K562 (cell line): Measurements from ENCODE around the gene CLDND2. TPM values are rescaled to one million over a fixed set of nuclear protein-coding genes. Genes with fewer than 3 reads are reported as not detected.

Experiments used
- CTBP1 ChIP-seq: fragments of 450-650 bp; IDR thresholded peaks from 2 replicates; pipeline ENCODE4 v1.6.1; 2016; ENCODE audit warnings: borderline replicate concordance
- FIP1L1 ChIP-seq: fragments of 200-400 bp; formaldehyde crosslinking; IDR thresholded peaks from 2 replicates; pipeline ENCODE4 v1.6.1; 2018; ENCODE audit warnings: mild to moderate bottlenecking, low read depth, low read length; ENCODE audit not compliant: poor library complexity, severe bottlenecking
- KAT7 ChIP-seq: sonication (generic); formaldehyde crosslinking; IDR thresholded peaks from 2 replicates; pipeline ENCODE4 v1.8.0; 2022; ENCODE audit warnings: missing genetic modification reagents, mild to moderate bottlenecking, borderline replicate concordance
- KDM5B ChIP-seq: fragments of 200-600 bp; sonication (generic); IDR thresholded peaks from 2 replicates; pipeline ENCODE4 v1.6.1; 2012; ENCODE audit warnings: low read depth, mild to moderate bottlenecking, moderate library complexity, low read length, control low read depth, inconsistent platforms; ENCODE audit not compliant: insufficient replicate concordance
- NEUROD1 ChIP-seq: fragments of 150-350 bp; IDR thresholded peaks from 2 replicates; pipeline ENCODE4 v1.6.1; 2014; ENCODE audit warnings: borderline replicate concordance, low read length, low read depth; ENCODE audit not compliant: partially characterized antibody
- NR4A1 ChIP-seq, 2 experiments: fragments of 250-450 bp in 1 of 2; fragments of 450-650 bp in 1 of 2; sonication (Bioruptor Pico) in 1 of 2; IDR thresholded peaks; 2 replicates each; pipeline versions ENCODE4 v1.4.0 to v1.6.1; 2016 to 2020; ENCODE audit warnings: mild to moderate bottlenecking in 2 of 2, missing compliant biosample characterization in 1 of 2, missing genetic modification characterization in 1 of 2, moderate library complexity in 1 of 2
- TAF1 ChIP-seq: IDR thresholded peaks from 2 replicates; pipeline ENCODE4 v1.6.1; 2011; ENCODE audit warnings: mild to moderate bottlenecking, low read length, moderate library complexity; ENCODE audit not compliant: insufficient read depth, control insufficient read depth, severe bottlenecking; ENCODE audit errors: extremely low read depth
- YY1 ChIP-seq, 3 experiments: IDR thresholded peaks; 2 replicates each; pipeline ENCODE4 v1.6.1; 2011; ENCODE audit warnings: low read length in 2 of 3, mild to moderate bottlenecking in 2 of 3, moderate library complexity in 2 of 3, borderline replicate concordance in 1 of 3, control low read depth in 1 of 3, low read depth in 1 of 3; ENCODE audit not compliant: insufficient read depth in 3 of 3, insufficient replicate concordance in 2 of 3, control insufficient read depth in 1 of 3, insufficient read length in 1 of 3; ENCODE audit errors: extremely low read depth in 1 of 3
- polyA plus RNA-seq, 8 experiments: library from polyadenylated mRNA; depleted of rRNA in 4 of 8; stranded (reverse) in 5 of 8; unstranded in 3 of 8; fragments of >200 nt; fragmentation: Nextera tagmentation in 2 of 8; fragmentation: Illumina TruSeq in 1 of 8; extraction: Ambion mirVana in 2 of 8; extraction: Trizol in 1 of 8; gene quantifications; 2 replicates each; pipeline versions ENCODE4 v1.2.1 to v1.2.3, GENCODE V29; 2011 to 2014; ENCODE audit warnings: inconsistent platforms in 1 of 8, missing spikeins in 1 of 8
- total RNA-seq, 7 experiments: library from RNA; depleted of rRNA in 6 of 7; stranded (reverse); fragments of >200 nt in 6 of 7; fragmentation: Illumina TruSeq in 2 of 7; extraction: Trizol in 2 of 7; gene quantifications; 2 replicates each; pipeline versions ENCODE4 v1.2.1 to v1.2.3, GENCODE V29; 2011 to 2021; ENCODE audit warnings: low replicate concordance in 1 of 7
- TF ChIP-seq, protein P1 (sequence below): fragments of 200-800 bp; sonication (Bioruptor generic); IDR thresholded peaks from 2 replicates; pipeline ENCODE4 v1.6.1; 2016; ENCODE audit warnings: missing genetic modification characterization, missing compliant biosample characterization

The CLDND2 gene
- total and polyA plus RNA-seq, 9 of the 15 experiments (the other 6 are each of a cell fraction or from before 2014, with no cell fraction given): 0.45 to 4.0 (median 1.2) TPM; not detected in 3

DNA sequence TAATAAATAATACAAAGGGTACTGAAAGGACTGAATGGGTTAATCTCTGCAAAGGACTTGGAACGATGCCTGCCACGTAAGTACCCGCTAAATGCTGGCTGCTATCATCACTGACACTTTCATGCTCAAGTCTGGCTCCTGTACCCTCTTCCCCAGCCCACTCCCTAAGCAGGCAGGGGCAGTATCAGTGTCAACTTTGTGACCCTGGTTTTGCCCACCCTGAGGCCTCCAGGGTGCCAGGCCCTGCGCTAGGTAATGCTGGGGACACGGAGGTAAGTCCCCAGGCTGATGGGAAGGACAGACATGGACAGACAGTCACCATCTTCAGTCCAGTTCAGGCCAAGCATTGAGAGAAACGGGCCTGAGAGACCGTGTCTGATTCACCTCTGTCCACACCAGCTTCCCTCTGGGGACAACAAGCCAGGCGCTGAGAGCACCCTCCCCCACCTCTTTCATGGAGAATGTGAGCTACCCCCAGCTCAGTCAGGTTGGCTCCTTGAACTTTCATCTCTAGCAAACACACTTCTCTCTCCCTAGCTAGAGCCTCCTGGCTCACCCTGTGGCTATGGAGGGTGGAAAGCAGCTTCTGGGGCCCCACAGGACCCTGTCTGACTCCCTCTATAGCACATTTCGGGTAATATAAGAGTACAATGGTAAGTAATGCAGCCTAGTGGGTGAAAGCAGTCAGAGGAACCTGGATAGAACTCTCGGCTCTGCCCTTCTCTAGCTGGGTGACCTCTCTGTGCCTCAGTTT, 3.4 kb downstream of the CLDND2 start (continued):
- TF ChIP-seq YY1 (IDR thresholded peaks at IDR 0.05; ENCODE audit: borderline replicate concordance in 1 of 3, control insufficient read depth in 1 of 3, extremely low read depth in 1 of 3, insufficient read depth in 3 of 3, insufficient read length in 1 of 3, insufficient replicate concordance in 2 of 3, low read depth in 1 of 3, low read length in 2 of 3) (peak in 1 of 3 experiments; percentile 16), NR4A1 (CRISPR knock-in tag; IDR thresholded peaks at IDR 0.05) (no peak), NR4A1 (tag; IDR thresholded peaks at IDR 0.05) (0 out of 2 replicates have a peak, but pooled peaks have one; percentile 18), KDM5B (peak; percentile 57), KAT7 (peak; percentile 55; the same call in 1 of the 2 replicates), CTBP1 (peak; percentile 25; the same call in 1 of the 2 replicates), FIP1L1 (no peak), NEUROD1 (peak; percentile 32), TAF1 (peak; percentile 20)
- TF ChIP-seq, protein P1, sequence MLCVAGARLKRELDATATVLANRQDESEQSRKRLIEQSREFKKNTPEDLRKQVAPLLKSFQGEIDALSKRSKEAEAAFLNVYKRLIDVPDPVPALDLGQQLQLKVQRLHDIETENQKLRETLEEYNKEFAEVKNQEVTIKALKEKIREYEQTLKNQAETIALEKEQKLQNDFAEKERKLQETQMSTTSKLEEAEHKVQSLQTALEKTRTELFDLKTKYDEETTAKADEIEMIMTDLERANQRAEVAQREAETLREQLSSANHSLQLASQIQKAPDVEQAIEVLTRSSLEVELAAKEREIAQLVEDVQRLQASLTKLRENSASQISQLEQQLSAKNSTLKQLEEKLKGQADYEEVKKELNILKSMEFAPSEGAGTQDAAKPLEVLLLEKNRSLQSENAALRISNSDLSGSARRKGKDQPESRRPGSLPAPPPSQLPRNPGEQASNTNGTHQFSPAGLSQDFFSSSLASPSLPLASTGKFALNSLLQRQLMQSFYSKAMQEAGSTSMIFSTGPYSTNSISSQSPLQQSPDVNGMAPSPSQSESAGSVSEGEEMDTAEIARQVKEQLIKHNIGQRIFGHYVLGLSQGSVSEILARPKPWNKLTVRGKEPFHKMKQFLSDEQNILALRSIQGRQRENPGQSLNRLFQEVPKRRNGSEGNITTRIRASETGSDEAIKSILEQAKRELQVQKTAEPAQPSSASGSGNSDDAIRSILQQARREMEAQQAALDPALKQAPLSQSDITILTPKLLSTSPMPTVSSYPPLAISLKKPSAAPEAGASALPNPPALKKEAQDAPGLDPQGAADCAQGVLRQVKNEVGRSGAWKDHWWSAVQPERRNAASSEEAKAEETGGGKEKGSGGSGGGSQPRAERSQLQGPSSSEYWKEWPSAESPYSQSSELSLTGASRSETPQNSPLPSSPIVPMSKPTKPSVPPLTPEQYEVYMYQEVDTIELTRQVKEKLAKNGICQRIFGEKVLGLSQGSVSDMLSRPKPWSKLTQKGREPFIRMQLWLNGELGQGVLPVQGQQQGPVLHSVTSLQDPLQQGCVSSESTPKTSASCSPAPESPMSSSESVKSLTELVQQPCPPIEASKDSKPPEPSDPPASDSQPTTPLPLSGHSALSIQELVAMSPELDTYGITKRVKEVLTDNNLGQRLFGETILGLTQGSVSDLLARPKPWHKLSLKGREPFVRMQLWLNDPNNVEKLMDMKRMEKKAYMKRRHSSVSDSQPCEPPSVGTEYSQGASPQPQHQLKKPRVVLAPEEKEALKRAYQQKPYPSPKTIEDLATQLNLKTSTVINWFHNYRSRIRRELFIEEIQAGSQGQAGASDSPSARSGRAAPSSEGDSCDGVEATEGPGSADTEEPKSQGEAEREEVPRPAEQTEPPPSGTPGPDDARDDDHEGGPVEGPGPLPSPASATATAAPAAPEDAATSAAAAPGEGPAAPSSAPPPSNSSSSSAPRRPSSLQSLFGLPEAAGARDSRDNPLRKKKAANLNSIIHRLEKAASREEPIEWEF (CRISPR knock-in tag): no peak
